ENCODE results near the gene PCBP3.

The PCBP3 gene

DNA sequence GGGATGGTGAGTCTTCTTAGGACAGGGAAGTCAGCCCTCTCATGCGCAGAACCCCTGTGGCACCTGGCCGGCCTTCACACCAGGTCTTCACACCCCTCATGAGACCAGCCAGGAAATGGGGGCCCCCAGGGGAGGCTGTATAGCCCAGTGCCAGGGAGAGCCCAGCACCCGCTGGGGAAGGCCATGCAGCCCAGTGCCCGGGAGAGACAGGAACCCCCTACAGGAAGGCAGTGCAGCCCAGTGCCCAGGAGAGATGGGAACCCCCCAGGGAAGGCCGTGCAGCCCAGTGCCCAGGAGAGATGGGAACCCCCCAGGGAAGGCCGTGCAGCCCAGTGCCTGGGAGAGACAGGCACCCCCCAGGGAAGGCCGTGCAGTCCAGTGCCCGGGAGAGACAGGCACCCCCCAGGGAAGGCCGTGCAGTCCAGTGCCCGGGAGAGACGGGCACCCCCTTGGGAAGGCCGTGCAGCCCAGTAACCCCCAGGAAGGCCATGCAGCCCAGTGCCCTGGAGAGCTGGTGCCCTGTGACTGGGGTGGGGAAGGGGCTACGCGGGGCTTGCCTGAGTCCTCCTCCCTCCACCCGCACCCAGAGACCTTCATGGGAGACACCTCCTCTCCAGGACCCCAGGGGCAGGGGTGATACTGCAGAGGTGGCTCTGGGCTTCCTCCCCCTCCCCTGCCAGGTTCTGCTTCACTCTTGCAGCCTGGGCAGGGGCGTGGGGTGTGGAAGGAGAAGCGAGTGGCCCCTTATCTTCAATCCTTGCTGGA, 227.5 kb downstream of the PCBP3 start:
- no peaks in the 10 kb centered on the region for H3K9me3 ChIP-seq (ENCODE audit: insufficient read depth, low read length)
- no peak overlapping the region for H3K4me3 ChIP-seq (ENCODE audit: insufficient read length, low read depth)
- no peaks in the 10 kb centered on the region for H3K27me3 ChIP-seq (ENCODE audit: insufficient read depth, insufficient read length)
- no peaks in the 10 kb centered on the region for H3K36me3 ChIP-seq (ENCODE audit: insufficient read depth, insufficient read length, low read length)
- TF ChIP-seq ZNF274 (IDR thresholded peaks at IDR 0.05; ENCODE audit: low read depth, low read length) (no peak), YY1 (IDR thresholded peaks at IDR 0.05; ENCODE audit: insufficient read depth, insufficient read length) (no peak), SUZ12 (IDR thresholded peaks at IDR 0.05; ENCODE audit: extremely low read depth, insufficient read depth, insufficient read length) (no peak)
- H3K4me1 ChIP-seq (ENCODE audit: insufficient read depth, insufficient read length): peaks cover 18% of the 10 kb centered on the region
- DNase-seq (ENCODE audit: low read depth, low spot score): no peak
- H3K9ac ChIP-seq (ENCODE audit: insufficient read length, low read depth): no peak overlapping the region

DNA sequence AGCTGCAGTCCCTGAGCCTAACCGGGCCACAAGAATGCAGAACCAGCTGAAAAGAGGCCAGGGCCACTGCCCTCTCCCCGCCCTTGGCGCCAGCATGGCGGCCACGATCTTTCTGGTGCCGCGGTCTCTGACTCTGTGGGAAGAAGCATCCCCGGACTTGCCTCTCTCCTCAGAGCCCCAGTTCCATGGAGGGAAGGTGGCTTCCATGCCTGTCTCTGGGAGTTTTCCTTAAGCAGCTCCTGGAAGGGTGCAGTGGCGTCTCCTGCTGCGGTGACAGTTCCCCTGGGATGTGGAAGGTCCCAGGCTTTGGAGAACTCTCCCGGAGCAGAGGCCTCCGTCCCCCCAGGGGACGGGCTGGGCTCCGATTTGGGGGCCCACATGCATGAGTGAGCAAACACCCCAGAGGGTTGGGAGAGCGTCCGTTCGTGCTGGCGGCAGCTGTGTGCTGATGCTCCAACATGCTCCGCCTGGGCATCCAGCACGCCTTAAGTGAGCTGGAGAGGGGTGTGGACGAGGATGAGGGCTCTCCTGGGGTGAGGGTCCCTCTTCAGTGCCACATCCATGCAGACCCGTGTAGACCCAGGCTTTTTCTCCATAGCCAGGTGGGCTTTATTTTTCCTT, 228.2 kb downstream of the PCBP3 start:
- H3K27me3 ChIP-seq (ENCODE audit: insufficient read depth, insufficient read length): no peaks in the 10 kb centered on the region

GRCh38 chr21:45872471-45872870, 228.9 kb downstream of the PCBP3 start:
- H3K9ac ChIP-seq (ENCODE audit: insufficient read length, low read depth): no peak overlapping the region
- no peak overlapping the region for H3K4me3 ChIP-seq (ENCODE audit: insufficient read length, low read depth)
- no peaks in the 10 kb centered on the region for H3K36me3 ChIP-seq (ENCODE audit: insufficient read depth, insufficient read length, low read length)
- no peaks in the 10 kb centered on the region for H3K9me3 ChIP-seq (ENCODE audit: insufficient read depth, low read length)
- no peaks in the 10 kb centered on the region for H3K27me3 ChIP-seq (ENCODE audit: insufficient read depth, insufficient read length)
- TF ChIP-seq SUZ12 (IDR thresholded peaks at IDR 0.05; ENCODE audit: extremely low read depth, insufficient read depth, insufficient read length): no peak
- TF ChIP-seq ZNF274 (IDR thresholded peaks at IDR 0.05; ENCODE audit: low read depth, low read length): no peak
- TF ChIP-seq YY1 (IDR thresholded peaks at IDR 0.05; ENCODE audit: insufficient read depth, insufficient read length): no peak
- H3K4me1 ChIP-seq (ENCODE audit: insufficient read depth, insufficient read length): peaks cover 21% of the 10 kb centered on the region
- DNase-seq (ENCODE audit: low read depth, low spot score): no peak

More for the DNA sequence above, 228.2 kb downstream of the PCBP3 start:
- H3K9ac ChIP-seq (ENCODE audit: insufficient read length, low read depth): no peak overlapping the region
- H3K4me1 ChIP-seq (ENCODE audit: insufficient read depth, insufficient read length): peaks cover 16% of the 10 kb centered on the region
- no peaks in the 10 kb centered on the region for H3K36me3 ChIP-seq (ENCODE audit: insufficient read depth, insufficient read length, low read length)
- no peak overlapping the region for H3K4me3 ChIP-seq (ENCODE audit: insufficient read length, low read depth)
- TF ChIP-seq SUZ12 (IDR thresholded peaks at IDR 0.05; ENCODE audit: extremely low read depth, insufficient read depth, insufficient read length): no peak
- no peak for TF ChIP-seq ZNF274 (IDR thresholded peaks at IDR 0.05; ENCODE audit: low read depth, low read length)
- no peak for TF ChIP-seq YY1 (IDR thresholded peaks at IDR 0.05; ENCODE audit: insufficient read depth, insufficient read length)
- no peak for DNase-seq (ENCODE audit: low read depth, low spot score)
- H3K9me3 ChIP-seq (ENCODE audit: insufficient read depth, low read length): no peaks in the 10 kb centered on the region

- TF ChIP-seq YY1 (IDR thresholded peaks at IDR 0.05; ENCODE audit: insufficient read depth, insufficient read length): no peak
- TF ChIP-seq SUZ12 (IDR thresholded peaks at IDR 0.05; ENCODE audit: extremely low read depth, insufficient read depth, insufficient read length): no peak
- no peak for TF ChIP-seq ZNF274 (IDR thresholded peaks at IDR 0.05; ENCODE audit: low read depth, low read length)
- DNase-seq (ENCODE audit: low read depth, low spot score): no peak
- no peak overlapping the region for H3K4me3 ChIP-seq (ENCODE audit: insufficient read length, low read depth)
- H3K27me3 ChIP-seq (ENCODE audit: insufficient read depth, insufficient read length): no peaks in the 10 kb centered on the region
- H3K36me3 ChIP-seq (ENCODE audit: insufficient read depth, insufficient read length, low read length): no peaks in the 10 kb centered on the region
- no peaks in the 10 kb centered on the region for H3K9me3 ChIP-seq (ENCODE audit: insufficient read depth, low read length)
- peaks cover 23% of the 10 kb centered on the region for H3K4me1 ChIP-seq (ENCODE audit: insufficient read depth, insufficient read length)
- H3K9ac ChIP-seq (ENCODE audit: insufficient read length, low read depth): no peak overlapping the region
Measured at GRCh38 chr21:45872902-45873301, 229.4 kb downstream of the PCBP3 start.

DNA sequence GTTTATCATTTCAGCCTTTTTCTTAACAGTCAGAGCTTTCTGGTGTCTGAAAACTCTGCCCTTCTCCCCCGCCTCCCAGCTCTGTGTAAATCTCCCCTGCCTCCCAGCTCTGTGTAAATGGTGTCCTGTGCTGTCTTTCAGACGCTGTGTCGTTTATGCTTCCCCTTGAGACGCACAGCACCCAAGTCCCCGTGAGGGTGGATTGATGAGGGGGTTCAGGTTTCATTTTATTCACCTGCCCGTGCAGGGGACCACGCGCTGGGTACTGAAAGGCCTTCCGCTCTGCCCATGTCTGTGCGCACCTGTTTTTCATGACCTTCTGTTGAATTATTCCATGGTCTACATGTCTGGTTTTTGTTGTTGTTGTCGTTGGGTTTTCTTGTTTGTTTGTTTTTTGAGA, 229.9 kb downstream of the PCBP3 start:
- no peak overlapping the region for H3K4me3 ChIP-seq (ENCODE audit: insufficient read length, low read depth)
- no peak for DNase-seq (ENCODE audit: low read depth, low spot score)
- H3K36me3 ChIP-seq (ENCODE audit: insufficient read depth, insufficient read length, low read length): no peaks in the 10 kb centered on the region
- H3K27me3 ChIP-seq (ENCODE audit: insufficient read depth, insufficient read length): no peaks in the 10 kb centered on the region
- no peak for TF ChIP-seq SUZ12 (IDR thresholded peaks at IDR 0.05; ENCODE audit: extremely low read depth, insufficient read depth, insufficient read length)
- no peak for TF ChIP-seq ZNF274 (IDR thresholded peaks at IDR 0.05; ENCODE audit: low read depth, low read length)
- TF ChIP-seq YY1 (IDR thresholded peaks at IDR 0.05; ENCODE audit: insufficient read depth, insufficient read length): no peak
- no peak overlapping the region for H3K9ac ChIP-seq (ENCODE audit: insufficient read length, low read depth)
- H3K9me3 ChIP-seq (ENCODE audit: insufficient read depth, low read length): no peaks in the 10 kb centered on the region
- peaks cover 25% of the 10 kb centered on the region for H3K4me1 ChIP-seq (ENCODE audit: insufficient read depth, insufficient read length)

GRCh38 chr21:45873866-45874265, 230.3 kb downstream of the PCBP3 start:
- Histone ChIP-seq H3K36me3 (ENCODE audit: insufficient read depth, insufficient read length, low read length) (no peaks in the 10 kb centered on the region), H3K4me1 (ENCODE audit: insufficient read depth, insufficient read length) (peaks cover 25% of the 10 kb centered on the region), H3K9ac (ENCODE audit: insufficient read length, low read depth) (no peak overlapping the region), H3K9me3 (ENCODE audit: insufficient read depth, low read length) (no peaks in the 10 kb centered on the region), H3K4me3 (ENCODE audit: insufficient read length, low read depth) (no peak overlapping the region), H3K27me3 (ENCODE audit: insufficient read depth, insufficient read length) (no peaks in the 10 kb centered on the region)
- DNase-seq (ENCODE audit: low read depth, low spot score): no peak
- no peak for TF ChIP-seq SUZ12 (IDR thresholded peaks at IDR 0.05; ENCODE audit: extremely low read depth, insufficient read depth, insufficient read length)
- no peak for TF ChIP-seq YY1 (IDR thresholded peaks at IDR 0.05; ENCODE audit: insufficient read depth, insufficient read length)
- no peak for TF ChIP-seq ZNF274 (IDR thresholded peaks at IDR 0.05; ENCODE audit: low read depth, low read length)

DNA sequence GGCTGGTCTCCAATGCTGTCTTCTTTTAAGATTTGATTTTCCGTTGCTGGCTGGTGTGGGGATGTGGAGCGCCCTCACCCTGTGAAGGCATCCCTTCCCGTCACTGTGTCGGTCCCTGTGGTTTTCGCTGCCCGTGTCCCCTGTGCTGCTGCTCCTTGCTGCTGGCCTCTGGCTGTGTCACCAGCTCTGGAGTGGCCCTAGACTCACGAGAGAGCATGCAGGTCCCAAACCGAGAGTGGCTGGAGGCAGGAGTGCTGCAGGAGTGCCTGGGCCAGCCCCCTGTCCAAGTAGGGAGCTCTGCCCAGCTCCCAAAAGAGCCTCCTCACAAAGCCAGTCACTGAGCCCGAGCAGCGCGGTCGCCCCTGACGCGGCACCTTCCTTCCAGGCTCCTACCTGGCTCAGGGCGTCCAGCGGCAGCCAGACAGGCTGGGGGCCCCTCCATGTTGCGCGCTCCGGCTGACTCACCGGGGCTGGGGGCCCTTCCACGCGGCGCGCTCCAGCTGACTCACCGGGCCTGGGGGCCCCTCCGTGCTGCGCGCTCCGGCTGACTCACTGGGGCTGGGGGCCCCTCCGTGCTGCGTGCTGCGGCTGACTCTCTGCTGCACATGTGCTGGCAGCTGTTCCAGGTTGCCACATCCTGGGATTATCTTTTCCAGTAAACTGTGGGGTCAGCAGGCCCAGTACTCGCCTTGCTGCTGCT, 231.3 kb downstream of the PCBP3 start:
- DNase-seq (ENCODE audit: low read depth, low spot score): no peak
- Histone ChIP-seq H3K4me3 (ENCODE audit: insufficient read length, low read depth) (no peak overlapping the region), H3K36me3 (ENCODE audit: insufficient read depth, insufficient read length, low read length) (no peaks in the 10 kb centered on the region), H3K27me3 (ENCODE audit: insufficient read depth, insufficient read length) (no peaks in the 10 kb centered on the region), H3K9ac (ENCODE audit: insufficient read length, low read depth) (no peak overlapping the region), H3K4me1 (ENCODE audit: insufficient read depth, insufficient read length) (peaks cover 25% of the 10 kb centered on the region), H3K9me3 (ENCODE audit: insufficient read depth, low read length) (no peaks in the 10 kb centered on the region)
- TF ChIP-seq ZNF274 (IDR thresholded peaks at IDR 0.05; ENCODE audit: low read depth, low read length): no peak
- TF ChIP-seq YY1 (IDR thresholded peaks at IDR 0.05; ENCODE audit: insufficient read depth, insufficient read length): no peak
- no peak for TF ChIP-seq SUZ12 (IDR thresholded peaks at IDR 0.05; ENCODE audit: extremely low read depth, insufficient read depth, insufficient read length)
